K562 (cell line): ENCODE data around the gene NT5C2. TPM values are rescaled to one million over a fixed set of nuclear protein-coding genes. Genes with fewer than 3 reads are reported as not detected.

Source experiments
- CBFA2T3 ChIP-seq: fragments of 450-650 bp; IDR thresholded peaks from 2 replicates; pipeline ENCODE4 v1.6.1; 2017
- CHD4 ChIP-seq: fragments of 200-600 bp; sonication (generic); IDR thresholded peaks from 3 replicates; pipeline ENCODE4 v1.6.1; 2012; ENCODE audit warnings: low read depth, mild to moderate bottlenecking, mixed read lengths, low read length, inconsistent platforms; ENCODE audit not compliant: insufficient read depth, insufficient replicate concordance, poor library complexity, severe bottlenecking
- EP400 ChIP-seq: fragments of 450-650 bp; IDR thresholded peaks from 2 replicates; pipeline ENCODE4 v1.6.1; 2017; ENCODE audit warnings: antibody characterized with exemption, mild to moderate bottlenecking, moderate library complexity
- FIP1L1 ChIP-seq: fragments of 200-400 bp; formaldehyde crosslinking; IDR thresholded peaks from 2 replicates; pipeline ENCODE4 v1.6.1; 2018; ENCODE audit warnings: mild to moderate bottlenecking, low read depth, low read length; ENCODE audit not compliant: poor library complexity, severe bottlenecking
- HCFC1 ChIP-seq: IDR thresholded peaks from 2 replicates; pipeline ENCODE4 v1.6.1; 2012; ENCODE audit warnings: low read depth, low read length, improper control_type of control experiment
- LCOR ChIP-seq: sonication (generic); formaldehyde crosslinking; IDR thresholded peaks from 2 replicates; pipeline ENCODE4 v1.8.0; 2022; ENCODE audit warnings: mild to moderate bottlenecking, missing genetic modification reagents
- MYC ChIP-seq, 2 experiments: fragments of 250-450 bp in 1 of 2; sonication (Bioruptor Pico) in 1 of 2; IDR thresholded peaks; 2 replicates each; pipeline versions ENCODE4 v1.5.1 to v1.6.1; 2012 to 2021; ENCODE audit warnings: low read depth in 2 of 2, borderline replicate concordance in 1 of 2, improper control_type of control experiment in 1 of 2, low read length in 1 of 2, mild to moderate bottlenecking in 1 of 2, moderate library complexity in 1 of 2
- NBN ChIP-seq: fragments of 450-650 bp; IDR thresholded peaks from 2 replicates; pipeline ENCODE4 v1.6.1; 2016; ENCODE audit warnings: low read depth, mild to moderate bottlenecking
- POLR2AphosphoS5 ChIP-seq: IDR thresholded peaks from 2 replicates; pipeline ENCODE4 v1.6.1; 2011; ENCODE audit warnings: mild to moderate bottlenecking, low read depth, low read length, moderate library complexity; ENCODE audit not compliant: control insufficient read depth, insufficient read depth
- POLR2G ChIP-seq: fragments of 200-400 bp; formaldehyde crosslinking; IDR thresholded peaks from 2 replicates; pipeline ENCODE4 v1.6.1; 2017; ENCODE audit warnings: low read depth, mild to moderate bottlenecking, antibody characterized with exemption, low read length, moderate library complexity
- PRPF4 ChIP-seq: fragments of 200-400 bp; formaldehyde crosslinking; IDR thresholded peaks from one replicate; pipeline ENCODE4 v1.6.1; 2017; ENCODE audit warnings: low read length, low read depth, mild to moderate bottlenecking; ENCODE audit not compliant: insufficient read depth, poor library complexity, severe bottlenecking
- RBM15 ChIP-seq: fragments of 200-400 bp; formaldehyde crosslinking; IDR thresholded peaks from 2 replicates; pipeline ENCODE4 v1.6.1; 2018; ENCODE audit warnings: mild to moderate bottlenecking, low read length, moderate library complexity; ENCODE audit not compliant: insufficient read depth
- SNIP1 ChIP-seq: fragments of 450-650 bp; IDR thresholded peaks from 2 replicates; pipeline ENCODE4 v1.7.1; 2017; ENCODE audit warnings: low read depth, mild to moderate bottlenecking
- SP1 ChIP-seq: sonication (generic); formaldehyde crosslinking; IDR thresholded peaks from 2 replicates; pipeline ENCODE4 v1.8.1; 2022; ENCODE audit warnings: mild to moderate bottlenecking, missing genetic modification reagents
- STAG1 ChIP-seq: sonication (generic); formaldehyde crosslinking; IDR thresholded peaks from 2 replicates; pipeline ENCODE4 v1.5.0; 2020; ENCODE audit warnings: missing genetic modification reagents, borderline replicate concordance
- TGIF2 ChIP-seq: sonication (generic); formaldehyde crosslinking; IDR thresholded peaks from 2 replicates; pipeline ENCODE4 v1.8.1; 2022; ENCODE audit warnings: mild to moderate bottlenecking, missing genetic modification reagents, moderate library complexity
- TOE1 ChIP-seq, 2 experiments: fragments of 450-650 bp in 1 of 2; sonication (generic) in 1 of 2; formaldehyde crosslinking in 1 of 2; IDR thresholded peaks; 2 replicates each; pipeline versions ENCODE4 v1.7.1 to v1.8.0; 2016 to 2022; ENCODE audit warnings: borderline replicate concordance in 2 of 2, mild to moderate bottlenecking in 2 of 2, antibody characterized with exemption in 1 of 2, inconsistent platforms in 1 of 2, low read depth in 1 of 2, missing genetic modification reagents in 1 of 2, moderate library complexity in 1 of 2
- U2AF2 ChIP-seq: fragments of 200-400 bp; formaldehyde crosslinking; optimal IDR thresholded peaks from 2 replicates; pipeline ENCODE3; 2017; ENCODE audit warnings: low read depth, mild to moderate bottlenecking, low read length
- ZKSCAN1 ChIP-seq: fragments of 150-350 bp; IDR thresholded peaks from 2 replicates; pipeline ENCODE4 v1.6.1; 2016; ENCODE audit warnings: low read depth, low read length
- ZNF644 ChIP-seq: fragments of 200-800 bp; sonication (Bioruptor generic); IDR thresholded peaks from 2 replicates; pipeline ENCODE4 v1.6.1; 2016; ENCODE audit warnings: low read depth, missing genetic modification characterization, missing compliant biosample characterization
- ZNF75A ChIP-seq: fragments of 450-650 bp; formaldehyde crosslinking; IDR thresholded peaks from 2 replicates; pipeline ENCODE4 v1.4.0; 2020; ENCODE audit warnings: mild to moderate bottlenecking
- ZNF830 ChIP-seq: fragments of 250-450 bp; sonication (Bioruptor Pico); IDR thresholded peaks from 2 replicates; pipeline ENCODE4 v1.5.0; 2021; ENCODE audit warnings: mild to moderate bottlenecking
- polyA plus RNA-seq, 8 experiments: library from polyadenylated mRNA; depleted of rRNA in 4 of 8; stranded (reverse) in 5 of 8; unstranded in 3 of 8; fragments of >200 nt; fragmentation: Nextera tagmentation in 2 of 8; fragmentation: Illumina TruSeq in 1 of 8; extraction: Ambion mirVana in 2 of 8; extraction: Trizol in 1 of 8; gene quantifications; 2 replicates each; pipeline versions ENCODE4 v1.2.1 to v1.2.3, GENCODE V29; 2011 to 2014; ENCODE audit warnings: inconsistent platforms in 1 of 8, missing spikeins in 1 of 8
- total RNA-seq, 7 experiments: library from RNA; depleted of rRNA in 6 of 7; stranded (reverse); fragments of >200 nt in 6 of 7; fragmentation: Illumina TruSeq in 2 of 7; extraction: Trizol in 2 of 7; gene quantifications; 2 replicates each; pipeline versions ENCODE4 v1.2.1 to v1.2.3, GENCODE V29; 2011 to 2021; ENCODE audit warnings: low replicate concordance in 1 of 7
- TF ChIP-seq, protein P1 (sequence below): sonication (generic); formaldehyde crosslinking; IDR thresholded peaks from 2 replicates; pipeline ENCODE4 v1.8.0; 2022; ENCODE audit warnings: missing genetic modification reagents, mild to moderate bottlenecking, moderate library complexity, borderline replicate concordance
- TF ChIP-seq, protein P2 (sequence below): fragments of 450-650 bp; formaldehyde crosslinking; IDR thresholded peaks from 2 replicates; pipeline ENCODE4 v1.4.0; 2020; ENCODE audit warnings: mild to moderate bottlenecking, mixed read lengths
- TF ChIP-seq, protein P3 (sequence below), 2 experiments: fragments of 250-450 bp in 1 of 2; fragments of 450-650 bp in 1 of 2; sonication (Bioruptor Pico) in 1 of 2; IDR thresholded peaks; 2 replicates each; pipeline versions ENCODE4 v1.6.1 to v1.8.0; 2016 to 2021; ENCODE audit warnings: mild to moderate bottlenecking in 2 of 2, moderate library complexity in 2 of 2, missing compliant biosample characterization in 1 of 2, missing genetic modification characterization in 1 of 2

Gene NT5C2
- total and polyA plus RNA-seq, 9 of the 15 experiments (the other 6 are each of a cell fraction or from before 2014, with no cell fraction given): 11.3 to 45.2 (median 27.7) TPM

DNA sequence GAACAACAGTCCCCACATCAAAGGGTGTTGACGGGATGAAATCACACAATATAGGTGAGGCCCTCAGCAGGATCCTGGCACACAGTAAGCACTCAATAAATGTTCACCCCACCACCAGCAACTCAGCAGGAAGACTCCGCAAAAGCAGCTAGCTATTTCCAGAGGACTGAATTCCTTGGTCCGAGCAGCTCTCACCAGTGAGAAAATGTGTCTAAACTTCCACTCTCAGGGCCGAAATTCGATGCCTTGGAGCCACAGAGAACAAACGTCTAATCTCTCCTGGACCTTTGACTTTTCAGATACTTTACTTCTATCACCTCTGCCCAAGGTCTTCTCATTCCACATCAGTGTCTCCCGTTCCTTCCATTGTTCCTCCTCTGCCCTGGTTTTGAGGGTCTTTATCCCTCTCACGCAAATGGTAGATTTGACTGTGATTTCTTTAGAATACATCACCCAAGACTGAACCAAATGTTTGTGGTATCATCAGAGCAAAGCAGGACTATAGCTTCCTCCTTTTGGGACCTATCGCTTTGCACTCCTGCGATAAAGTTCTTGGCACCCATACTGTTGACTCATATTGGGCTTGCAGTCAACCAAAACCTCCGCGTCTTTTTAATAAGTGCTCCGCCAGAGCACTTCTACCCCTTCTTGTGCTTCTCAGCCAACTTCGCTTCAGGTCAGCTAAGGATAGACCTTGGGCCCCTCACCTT, 903 bp upstream of the NT5C2 start (continued):
- TF ChIP-seq TOE1 (IDR thresholded peaks at IDR 0.05; ENCODE audit: borderline replicate concordance) (no peak), TOE1 (CRISPR knock-in tag; IDR thresholded peaks at IDR 0.05; ENCODE audit: borderline replicate concordance, low read depth) (no peak), ZNF75A (no peak), ZNF830 (no peak), POLR2G (no peak), POLR2AphosphoS5 (peak; percentile 53; the same call in 1 of the 2 replicates), LCOR (CRISPR knock-in tag) (peak; percentile 84), SP1 (CRISPR knock-in tag) (peak; percentile 47; the same call in 1 of the 2 replicates), TGIF2 (CRISPR knock-in tag) (no peak), CBFA2T3 (peak; percentile 87), MYC (IDR thresholded peaks at IDR 0.05; ENCODE audit: low read depth, low read length) (no peak), MYC (CRISPR knock-in tag; IDR thresholded peaks at IDR 0.05; ENCODE audit: borderline replicate concordance, low read depth) (no peak), EP400 (no peak), SNIP1 (no peak), ZKSCAN1 (no peak), NBN (no peak), CHD4 (no peak), FIP1L1 (no peak), ZNF644 (no peak), STAG1 (CRISPR knock-in tag) (no peak), PRPF4 (no peak), RBM15 (no peak), U2AF2 (no peak), HCFC1 (no peak)
- TF ChIP-seq, protein P1, sequence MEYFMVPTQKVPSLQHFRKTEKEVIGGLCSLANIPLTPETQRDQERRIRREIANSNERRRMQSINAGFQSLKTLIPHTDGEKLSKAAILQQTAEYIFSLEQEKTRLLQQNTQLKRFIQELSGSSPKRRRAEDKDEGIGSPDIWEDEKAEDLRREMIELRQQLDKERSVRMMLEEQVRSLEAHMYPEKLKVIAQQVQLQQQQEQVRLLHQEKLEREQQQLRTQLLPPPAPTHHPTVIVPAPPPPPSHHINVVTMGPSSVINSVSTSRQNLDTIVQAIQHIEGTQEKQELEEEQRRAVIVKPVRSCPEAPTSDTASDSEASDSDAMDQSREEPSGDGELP (CRISPR knock-in tag): no peak
- TF ChIP-seq, protein P2, sequence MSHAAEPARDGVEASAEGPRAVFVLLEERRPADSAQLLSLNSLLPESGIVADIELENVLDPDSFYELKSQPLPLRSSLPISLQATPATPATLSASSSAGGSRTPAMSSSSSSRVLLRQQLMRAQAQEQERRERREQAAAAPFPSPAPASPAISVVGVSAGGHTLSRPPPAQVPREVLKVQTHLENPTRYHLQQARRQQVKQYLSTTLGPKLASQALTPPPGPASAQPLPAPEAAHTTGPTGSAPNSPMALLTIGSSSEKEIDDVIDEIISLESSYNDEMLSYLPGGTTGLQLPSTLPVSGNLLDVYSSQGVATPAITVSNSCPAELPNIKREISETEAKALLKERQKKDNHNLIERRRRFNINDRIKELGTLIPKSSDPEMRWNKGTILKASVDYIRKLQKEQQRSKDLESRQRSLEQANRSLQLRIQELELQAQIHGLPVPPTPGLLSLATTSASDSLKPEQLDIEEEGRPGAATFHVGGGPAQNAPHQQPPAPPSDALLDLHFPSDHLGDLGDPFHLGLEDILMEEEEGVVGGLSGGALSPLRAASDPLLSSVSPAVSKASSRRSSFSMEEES (CRISPR knock-in tag): no peak
- TF ChIP-seq, protein P3, sequence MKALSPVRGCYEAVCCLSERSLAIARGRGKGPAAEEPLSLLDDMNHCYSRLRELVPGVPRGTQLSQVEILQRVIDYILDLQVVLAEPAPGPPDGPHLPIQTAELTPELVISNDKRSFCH (CRISPR knock-in tag; IDR thresholded peaks at IDR 0.05): no peak
- TF ChIP-seq, protein P3 (tag; IDR thresholded peaks at IDR 0.05): no peak
